ENCODE results near the gene VPS50.

The VPS50 gene

DNA sequence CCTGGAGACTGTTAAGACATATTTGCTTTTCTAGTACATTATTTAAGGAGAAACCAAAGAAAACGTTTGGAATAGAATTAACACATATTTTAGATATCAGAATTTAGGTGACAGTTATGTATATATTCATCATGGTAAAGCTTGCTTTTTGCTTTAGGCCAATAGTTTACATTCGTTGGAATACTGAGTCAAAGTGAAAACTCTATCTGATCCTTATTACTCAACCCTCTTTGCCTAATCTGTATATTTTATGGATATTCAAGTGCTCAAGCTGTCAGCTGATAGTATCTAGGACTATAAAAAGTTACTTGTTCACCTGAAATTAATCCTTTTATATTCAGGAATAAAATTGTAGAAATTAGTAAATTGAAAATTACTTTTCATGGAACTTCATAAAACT, 61.1 kb downstream of the VPS50 start:
- no peaks in the 10 kb centered on the region for H3K36me3 ChIP-seq (ENCODE audit: control insufficient read depth, insufficient read depth, low read length)
- no peaks in the 10 kb centered on the region for H3K27me3 ChIP-seq (ENCODE audit: control insufficient read depth, insufficient read depth, low read length, poor library complexity, severe bottlenecking)
- H3K27ac ChIP-seq (ENCODE audit: insufficient read depth, low read depth, low read length, poor library complexity, severe bottlenecking), result no peak overlapping the region
- H3K4me3 ChIP-seq (ENCODE audit: insufficient read depth, low read depth, low read length), result no peak overlapping the region
- H3K4me1 ChIP-seq (ENCODE audit: control insufficient read depth, insufficient read depth, low read length), result no peaks in the 10 kb centered on the region
- 80 to 100% methylated on average over 1 of the region's 2 CpGs for WGBS, 2 experiments
- H3K9me3 ChIP-seq (ENCODE audit: control insufficient read depth, low read length), result no peaks in the 10 kb centered on the region

DNA sequence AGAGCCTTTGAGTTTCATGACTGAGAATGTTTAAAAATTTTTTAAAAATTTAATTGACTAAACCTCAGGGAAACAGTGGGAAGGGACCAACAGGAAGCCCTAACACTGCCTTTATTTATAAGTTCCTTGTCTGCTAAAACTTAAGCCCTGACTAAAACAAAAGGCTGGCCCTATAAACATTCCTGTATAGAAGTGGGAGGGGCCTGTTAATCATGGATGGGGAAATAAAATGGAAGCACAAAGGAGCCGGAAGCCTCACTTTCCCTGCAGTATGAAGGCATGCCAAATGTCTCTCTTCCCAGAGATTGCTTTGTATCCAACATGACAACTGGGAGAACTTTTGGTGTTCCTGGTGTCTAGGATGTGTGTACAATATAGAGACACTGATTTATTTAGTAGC, 66.0 kb downstream of the VPS50 start:
- Histone ChIP-seq H3K27me3 (ENCODE audit: control insufficient read depth, insufficient read depth, low read length, poor library complexity, severe bottlenecking) (no peaks in the 10 kb centered on the region), H3K4me1 (ENCODE audit: control insufficient read depth, insufficient read depth, low read length) (no peaks in the 10 kb centered on the region), H3K4me3 (ENCODE audit: insufficient read depth, low read depth, low read length) (no peak overlapping the region), H3K9me3 (ENCODE audit: control insufficient read depth, low read length) (no peaks in the 10 kb centered on the region), H3K36me3 (ENCODE audit: control insufficient read depth, insufficient read depth, low read length) (no peaks in the 10 kb centered on the region), H3K27ac (ENCODE audit: insufficient read depth, low read depth, low read length, poor library complexity, severe bottlenecking) (no peak overlapping the region)
- WGBS, 2 experiments, result 80 to 91% methylated on average over 1 of the region's 1 CpG

DNA sequence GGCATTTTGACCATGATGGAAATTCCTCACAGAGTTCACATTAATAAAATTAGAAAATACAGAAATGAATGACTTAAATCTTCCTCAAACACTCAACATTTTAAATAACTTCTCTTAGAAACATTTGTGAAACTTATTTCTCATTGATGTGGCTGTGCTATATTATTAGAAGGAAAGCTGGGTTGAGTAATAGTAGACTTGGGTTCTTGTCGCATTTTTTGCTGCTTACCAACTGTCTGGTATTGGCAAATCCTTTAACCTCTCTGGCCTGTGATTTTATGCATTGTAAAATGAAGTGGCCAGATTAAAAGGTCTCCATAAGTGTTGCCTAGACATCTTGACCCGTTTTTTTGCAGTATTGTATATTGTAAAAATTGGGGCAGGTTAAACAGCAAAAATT, 66.5 kb downstream of the VPS50 start:
- Histone ChIP-seq H3K36me3 (ENCODE audit: control insufficient read depth, insufficient read depth, low read length) (no peaks in the 10 kb centered on the region), H3K4me1 (ENCODE audit: control insufficient read depth, insufficient read depth, low read length) (no peaks in the 10 kb centered on the region), H3K27me3 (ENCODE audit: control insufficient read depth, insufficient read depth, low read length, poor library complexity, severe bottlenecking) (no peaks in the 10 kb centered on the region), H3K9me3 (ENCODE audit: control insufficient read depth, low read length) (no peaks in the 10 kb centered on the region), H3K27ac (ENCODE audit: insufficient read depth, low read depth, low read length, poor library complexity, severe bottlenecking) (no peak overlapping the region), H3K4me3 (ENCODE audit: insufficient read depth, low read depth, low read length) (no peak overlapping the region)
- 89 to 100% methylated on average over 1 of the region's 2 CpGs for WGBS, 2 experiments

DNA sequence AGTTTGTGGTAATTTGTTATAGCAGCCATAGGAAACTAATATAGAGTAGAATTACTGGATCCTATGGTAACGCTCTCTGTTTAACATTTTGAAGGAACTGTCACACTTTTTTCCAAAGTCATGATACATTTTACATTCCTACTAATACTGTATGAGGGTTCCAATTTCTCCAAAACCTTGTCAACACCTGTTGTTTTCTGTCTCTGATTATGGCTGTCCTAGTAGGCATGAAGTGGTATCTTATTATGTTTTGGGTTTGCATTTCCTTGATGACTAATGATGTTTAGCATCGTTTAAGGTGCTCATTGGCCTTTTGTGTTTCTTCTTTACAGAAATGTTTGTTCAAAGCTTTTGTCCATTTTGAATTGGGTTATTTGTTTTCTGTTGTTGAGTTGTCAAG, 69.6 kb downstream of the VPS50 start:
- Histone ChIP-seq H3K9me3 (ENCODE audit: control insufficient read depth, low read length) (no peaks in the 10 kb centered on the region), H3K27ac (ENCODE audit: insufficient read depth, low read depth, low read length, poor library complexity, severe bottlenecking) (no peak overlapping the region), H3K4me3 (ENCODE audit: insufficient read depth, low read depth, low read length) (no peak overlapping the region), H3K27me3 (ENCODE audit: control insufficient read depth, insufficient read depth, low read length, poor library complexity, severe bottlenecking) (no peaks in the 10 kb centered on the region), H3K4me1 (ENCODE audit: control insufficient read depth, insufficient read depth, low read length) (no peaks in the 10 kb centered on the region), H3K36me3 (ENCODE audit: control insufficient read depth, insufficient read depth, low read length) (no peaks in the 10 kb centered on the region)
- 90 to 96% methylated on average over 2 of the region's 2 CpGs for WGBS, 2 experiments

DNA sequence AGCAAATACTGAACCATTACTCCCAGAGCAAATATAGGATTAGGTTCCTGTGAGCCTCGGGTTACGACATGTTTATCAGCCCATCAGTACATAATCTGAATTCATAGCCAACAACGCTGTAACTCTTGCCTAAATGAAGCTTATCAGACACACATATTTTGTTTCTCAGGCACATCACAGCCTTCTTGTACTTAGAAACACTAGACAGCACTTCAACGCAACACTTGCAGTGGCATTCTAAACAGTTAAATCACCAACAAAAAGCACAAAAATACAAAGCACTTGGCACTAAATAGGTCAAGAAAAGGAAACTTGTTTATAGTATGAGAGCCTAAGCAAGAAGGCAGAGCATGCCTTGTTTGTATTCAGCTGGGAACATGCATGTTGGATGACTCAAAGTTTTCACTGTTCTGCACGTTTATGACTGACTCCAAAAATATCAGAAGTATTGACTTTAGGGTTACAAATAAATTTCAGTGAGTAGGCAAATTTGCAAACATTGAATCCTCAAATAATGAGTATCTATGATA, 75.0 kb downstream of the VPS50 start:
- Histone ChIP-seq H3K27me3 (ENCODE audit: control insufficient read depth, insufficient read depth, low read length, poor library complexity, severe bottlenecking) (no peaks in the 10 kb centered on the region), H3K4me1 (ENCODE audit: control insufficient read depth, insufficient read depth, low read length) (no peaks in the 10 kb centered on the region), H3K36me3 (ENCODE audit: control insufficient read depth, insufficient read depth, low read length) (no peaks in the 10 kb centered on the region), H3K27ac (ENCODE audit: insufficient read depth, low read depth, low read length, poor library complexity, severe bottlenecking) (no peak overlapping the region), H3K4me3 (ENCODE audit: insufficient read depth, low read depth, low read length) (no peak overlapping the region), H3K9me3 (ENCODE audit: control insufficient read depth, low read length) (no peaks in the 10 kb centered on the region)
- WGBS, 2 experiments, result 92 to 94% methylated on average over 5 of the region's 5 CpGs

DNA sequence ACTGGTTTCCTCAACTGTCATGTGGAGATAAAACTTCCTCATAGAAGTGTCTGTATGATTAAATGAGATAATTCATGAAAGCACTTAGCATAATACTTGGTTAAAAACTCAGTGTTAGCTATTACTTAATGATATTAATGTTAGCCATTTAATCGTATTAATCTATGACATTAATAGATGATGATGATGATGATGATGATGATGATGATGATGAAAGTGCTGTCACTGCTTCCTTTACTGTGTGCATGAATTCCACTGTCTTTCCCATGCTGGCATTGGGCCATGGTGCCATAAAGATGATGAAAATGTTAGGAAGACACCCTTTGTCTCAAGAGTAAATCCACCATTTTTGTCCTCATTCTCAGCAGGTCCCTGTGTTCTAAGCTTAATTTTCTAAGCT, 75.8 kb downstream of the VPS50 start:
- WGBS, 2 experiments, result 100% methylated on average over 1 of the region's 1 CpG
- no peaks in the 10 kb centered on the region for H3K9me3 ChIP-seq (ENCODE audit: control insufficient read depth, low read length)
- H3K36me3 ChIP-seq (ENCODE audit: control insufficient read depth, insufficient read depth, low read length), result no peaks in the 10 kb centered on the region
- H3K27me3 ChIP-seq (ENCODE audit: control insufficient read depth, insufficient read depth, low read length, poor library complexity, severe bottlenecking), result no peaks in the 10 kb centered on the region
- no peak overlapping the region for H3K27ac ChIP-seq (ENCODE audit: insufficient read depth, low read depth, low read length, poor library complexity, severe bottlenecking)
- H3K4me1 ChIP-seq (ENCODE audit: control insufficient read depth, insufficient read depth, low read length), result no peaks in the 10 kb centered on the region
- no peak overlapping the region for H3K4me3 ChIP-seq (ENCODE audit: insufficient read depth, low read depth, low read length)

DNA sequence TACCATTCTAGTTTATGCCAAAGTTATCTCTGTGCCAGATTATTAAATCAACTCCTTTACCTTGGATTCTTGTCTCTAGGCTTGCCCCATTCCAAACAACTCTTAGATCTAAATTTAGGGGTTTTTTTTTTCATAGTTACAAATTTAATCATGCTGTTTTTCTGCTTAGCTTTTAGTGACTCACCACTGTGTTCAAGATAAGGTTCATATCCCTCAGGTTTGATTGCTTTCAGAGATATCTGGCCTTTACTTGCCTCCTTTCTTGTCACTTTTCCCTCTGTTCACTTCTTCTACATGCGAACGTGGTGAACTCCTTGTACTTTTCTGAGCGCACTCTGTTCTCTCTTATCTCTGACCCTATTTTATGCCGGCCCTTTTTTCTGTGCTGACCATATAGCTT, 78.2 kb downstream of the VPS50 start:
- Histone ChIP-seq H3K4me1 (ENCODE audit: control insufficient read depth, insufficient read depth, low read length) (no peaks in the 10 kb centered on the region), H3K27ac (ENCODE audit: insufficient read depth, low read depth, low read length, poor library complexity, severe bottlenecking) (no peak overlapping the region), H3K9me3 (ENCODE audit: control insufficient read depth, low read length) (no peaks in the 10 kb centered on the region), H3K36me3 (ENCODE audit: control insufficient read depth, insufficient read depth, low read length) (no peaks in the 10 kb centered on the region), H3K27me3 (ENCODE audit: control insufficient read depth, insufficient read depth, low read length, poor library complexity, severe bottlenecking) (no peaks in the 10 kb centered on the region), H3K4me3 (ENCODE audit: insufficient read depth, low read depth, low read length) (no peak overlapping the region)
- 87 to 90% methylated on average over 4 of the region's 4 CpGs for WGBS, 2 experiments

DNA sequence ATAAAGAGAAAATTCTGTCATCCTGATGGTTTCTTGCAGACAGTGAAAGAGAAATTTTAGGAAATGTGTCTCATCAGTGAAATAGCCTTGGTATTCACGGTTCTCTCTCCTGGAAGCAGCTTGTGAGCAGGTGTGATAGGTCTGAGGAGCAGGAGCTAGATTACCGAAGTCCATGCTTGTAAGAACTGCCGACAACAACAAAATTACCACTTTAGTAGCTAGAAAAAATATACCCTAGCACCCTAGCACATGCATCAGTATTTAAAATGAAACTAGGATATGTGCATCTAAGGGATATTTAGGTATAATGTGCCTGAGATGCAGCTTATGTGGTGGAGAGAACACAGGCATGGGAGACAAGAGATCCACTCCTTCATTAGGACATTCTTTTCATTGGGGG, 82.3 kb downstream of the VPS50 start:
- Histone ChIP-seq H3K36me3 (ENCODE audit: control insufficient read depth, insufficient read depth, low read length) (no peaks in the 10 kb centered on the region), H3K27me3 (ENCODE audit: control insufficient read depth, insufficient read depth, low read length, poor library complexity, severe bottlenecking) (no peaks in the 10 kb centered on the region), H3K4me3 (ENCODE audit: insufficient read depth, low read depth, low read length) (no peak overlapping the region), H3K9me3 (ENCODE audit: control insufficient read depth, low read length) (no peaks in the 10 kb centered on the region), H3K4me1 (ENCODE audit: control insufficient read depth, insufficient read depth, low read length) (no peaks in the 10 kb centered on the region), H3K27ac (ENCODE audit: insufficient read depth, low read depth, low read length, poor library complexity, severe bottlenecking) (no peak overlapping the region)
- WGBS, 2 experiments, result 88 to 92% methylated on average over 1 to 2 of the region's 3 CpGs

DNA sequence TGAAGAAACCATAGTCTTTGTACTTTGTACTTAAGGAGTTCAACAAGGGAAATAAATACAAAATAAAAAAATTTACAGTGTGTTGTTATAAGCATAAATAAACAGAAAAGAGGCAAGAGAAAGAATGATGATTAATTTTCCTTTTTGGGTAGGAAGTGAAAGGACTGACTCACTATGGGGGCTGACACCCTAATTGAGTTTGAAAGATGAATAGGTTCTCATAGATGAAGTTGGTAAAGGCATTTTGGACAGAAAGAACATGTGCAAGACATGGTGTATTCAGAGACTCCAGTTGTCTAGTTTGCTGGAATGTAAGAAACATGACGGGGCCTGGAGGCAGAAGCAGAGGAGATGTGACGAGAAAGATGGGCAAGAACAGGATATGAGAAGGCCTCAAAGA, 83.7 kb downstream of the VPS50 start:
- no peaks in the 10 kb centered on the region for H3K27me3 ChIP-seq (ENCODE audit: control insufficient read depth, insufficient read depth, low read length, poor library complexity, severe bottlenecking)
- no peak overlapping the region for H3K27ac ChIP-seq (ENCODE audit: insufficient read depth, low read depth, low read length, poor library complexity, severe bottlenecking)
- no peaks in the 10 kb centered on the region for H3K4me1 ChIP-seq (ENCODE audit: control insufficient read depth, insufficient read depth, low read length)
- H3K9me3 ChIP-seq (ENCODE audit: control insufficient read depth, low read length), result no peaks in the 10 kb centered on the region
- no peak overlapping the region for H3K4me3 ChIP-seq (ENCODE audit: insufficient read depth, low read depth, low read length)
- no peaks in the 10 kb centered on the region for H3K36me3 ChIP-seq (ENCODE audit: control insufficient read depth, insufficient read depth, low read length)
- WGBS, 2 experiments, result 92 to 97% methylated on average over 2 of the region's 2 CpGs

DNA sequence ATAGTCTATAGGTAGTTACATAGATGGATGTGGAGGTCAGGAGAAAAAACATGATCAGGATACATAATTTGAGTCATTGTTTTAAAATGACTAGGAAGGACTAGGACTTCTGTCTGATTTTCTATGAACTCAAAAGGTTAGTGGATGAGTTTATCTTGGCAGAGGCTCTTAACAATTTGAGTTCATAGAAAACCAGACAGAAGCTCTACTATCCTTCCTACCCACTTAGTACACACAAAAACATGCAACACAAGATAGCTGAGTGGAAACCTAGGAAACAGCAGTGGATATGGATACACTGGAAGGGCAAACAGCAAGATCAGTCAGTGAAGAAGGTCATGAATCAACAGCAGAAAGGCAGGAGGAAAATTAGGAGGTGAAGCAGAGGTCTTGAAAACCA, 84.6 kb downstream of the VPS50 start:
- H3K9me3 ChIP-seq (ENCODE audit: control insufficient read depth, low read length), result no peaks in the 10 kb centered on the region
- H3K36me3 ChIP-seq (ENCODE audit: control insufficient read depth, insufficient read depth, low read length), result no peaks in the 10 kb centered on the region
- H3K4me1 ChIP-seq (ENCODE audit: control insufficient read depth, insufficient read depth, low read length), result no peaks in the 10 kb centered on the region
- H3K27ac ChIP-seq (ENCODE audit: insufficient read depth, low read depth, low read length, poor library complexity, severe bottlenecking), result no peak overlapping the region
- H3K4me3 ChIP-seq (ENCODE audit: insufficient read depth, low read depth, low read length), result no peak overlapping the region
- H3K27me3 ChIP-seq (ENCODE audit: control insufficient read depth, insufficient read depth, low read length, poor library complexity, severe bottlenecking), result no peaks in the 10 kb centered on the region

DNA sequence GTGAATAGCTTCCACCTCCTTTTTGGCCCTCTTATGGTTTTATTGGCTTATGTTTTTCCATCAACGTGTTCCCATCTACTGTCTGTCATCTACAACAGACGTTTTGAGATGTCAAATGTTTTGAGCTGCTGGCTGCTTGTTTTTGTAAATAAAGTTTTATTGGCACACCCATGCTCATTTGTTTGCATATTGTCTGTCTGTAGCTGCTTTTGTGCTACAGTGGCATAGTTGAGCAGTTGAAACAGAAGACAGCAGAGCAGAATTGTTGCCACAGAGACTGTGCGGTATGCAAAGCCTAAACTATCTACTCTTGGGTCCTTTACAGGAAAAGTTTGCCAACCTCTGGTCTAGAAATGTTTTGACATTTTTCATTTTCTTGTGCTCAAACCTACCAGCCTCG, 88.7 kb downstream of the VPS50 start:
- Histone ChIP-seq H3K27ac (ENCODE audit: insufficient read depth, low read depth, low read length, poor library complexity, severe bottlenecking) (no peak overlapping the region), H3K36me3 (ENCODE audit: control insufficient read depth, insufficient read depth, low read length) (no peaks in the 10 kb centered on the region), H3K4me3 (ENCODE audit: insufficient read depth, low read depth, low read length) (no peak overlapping the region), H3K4me1 (ENCODE audit: control insufficient read depth, insufficient read depth, low read length) (no peaks in the 10 kb centered on the region), H3K27me3 (ENCODE audit: control insufficient read depth, insufficient read depth, low read length, poor library complexity, severe bottlenecking) (no peaks in the 10 kb centered on the region), H3K9me3 (ENCODE audit: control insufficient read depth, low read length) (no peaks in the 10 kb centered on the region)
- WGBS, 2 experiments, result 94 to 98% methylated on average over 3 to 4 of the region's 4 CpGs
